Superior temporal gyrus (tissue), 1 donor: ENCODE data around the gene TLCD3B.

ENCODE experiments used
- DNase-seq: peaks from one replicate; pipeline ENCODE4 v3.0.0-alpha.2; 2016; ENCODE audit errors: extremely low spot score

The TLCD3B gene

GRCh38 chr16:29988346-29989075 is 42.6 kb downstream of the TLCD3B start:
- DNase-seq: no peak

GRCh38 chr16:29987371-29988085 is 43.5 kb downstream of the TLCD3B start:
- no peak for DNase-seq

- no peak for DNase-seq
These were observed 44.1 kb downstream of the TLCD3B start for GRCh38 chr16:29986931-29987330.

GRCh38 chr16:29986231-29986630 is 44.8 kb downstream of the TLCD3B start:
- DNase-seq: no peak

GRCh38 chr16:29985271-29985811 is 45.7 kb downstream of the TLCD3B start:
- DNase-seq: no peak

- no peak for DNase-seq
These were observed 46.3 kb downstream of the TLCD3B start for GRCh38 chr16:29984764-29985147.

- no peak for DNase-seq
These were observed 46.8 kb downstream of the TLCD3B start for GRCh38 chr16:29984137-29984763.

- DNase-seq: no peak
These were observed 47.5 kb downstream of the TLCD3B start for GRCh38 chr16:29983420-29984136.

- DNase-seq: no peak
These were observed 48.3 kb downstream of the TLCD3B start for GRCh38 chr16:29982560-29983419.

- DNase-seq: no peak
These were observed 52.4 kb downstream of the TLCD3B start for GRCh38 chr16:29978564-29979270.

- DNase-seq: no peak
These were observed 53.0 kb downstream of the TLCD3B start for GRCh38 chr16:29978081-29978480.

GRCh38 chr16:29977063-29977825 is 53.8 kb downstream of the TLCD3B start:
- no peak for DNase-seq

GRCh38 chr16:29975811-29976511 is 55.1 kb downstream of the TLCD3B start:
- DNase-seq: peak; percentile 11

GRCh38 chr16:29975134-29975538 is 55.9 kb downstream of the TLCD3B start:
- no peak for DNase-seq
